Testis (tissue), 3 donors: ENCODE results near the gene HYLS1. TPM values are rescaled to one million over a fixed set of nuclear protein-coding genes. Genes with fewer than 3 reads are reported as not detected.

Experiments
- DNase-seq: peaks from one replicate; pipeline ENCODE4 v3.0.0-alpha.2; 2019
- H3K27ac ChIP-seq, 2 donors: fragments of 200-600 bp; sonication (generic); one replicate each; pipeline ENCODE4 v1.5.1; 2019
- H3K27me3 ChIP-seq: fragments of 200-600 bp; sonication (generic); one replicate; pipeline ENCODE4 v1.5.1; 2019
- H3K36me3 ChIP-seq: fragments of 200-600 bp; sonication (generic); one replicate; pipeline ENCODE4 v1.5.1; 2017; ENCODE audit warnings: low read depth; ENCODE audit errors: missing control alignments
- H3K4me1 ChIP-seq: fragments of 200-600 bp; sonication (generic); one replicate; pipeline ENCODE4 v1.5.1; 2019
- H3K4me3 ChIP-seq, 2 donors: fragments of 200-600 bp; sonication (generic); one replicate each; pipeline ENCODE4 v1.5.1; 2017 to 2019
- H3K9me3 ChIP-seq: fragments of 200-600 bp; sonication (generic); one replicate; pipeline ENCODE4 v1.5.1; 2017
- POLR2A ChIP-seq: fragments of 450-650 bp; IDR thresholded peaks from one replicate; pipeline ENCODE4 v1.6.1; 2017; ENCODE audit warnings: antibody characterized with exemption, mild to moderate bottlenecking, moderate library complexity
- WGBS, 2 donors: methylation state at CpG; one replicate each; pipeline ENCODE4 v1.1.5; 2018; 5-methylcytosine and 5-hydroxymethylcytosine counted together
- intact Hi-C: fragments of 100-400 bp; cut with DNase I; formaldehyde crosslinking; loops from one replicate; pipeline ENCODE4 v1.15.1; 2023; ENCODE audit warnings: low total_unique reads
- polyA plus RNA-seq: library from polyadenylated mRNA; stranded (reverse); fragments of 350-450 nt; fragmentation: Illumina TruSeq; extraction: RNeasy Lipid Tissue Mini Kit (QIAGEN cat#74804); gene quantifications from one replicate; pipeline ENCODE4 v1.2.3, GENCODE V29; 2014; ENCODE audit warnings: low read depth, low replicate concordance; ENCODE audit not compliant: insufficient read depth
- total RNA-seq, 2 donors: library from RNA; depleted of rRNA; stranded (reverse); fragments of >200 nt; gene quantifications; one replicate each; pipeline ENCODE4 v1.2.3, GENCODE V29; 2016
- TF ChIP-seq, protein P1 (sequence below), 3 experiments: fragments of 450-650 bp in 2 of 3; fragments of 200-600 bp in 1 of 3; sonication (generic) in 1 of 3; IDR thresholded peaks; one replicate each; pipeline ENCODE4 v1.5.1; 2016 to 2019; ENCODE audit warnings: antibody characterized with exemption in 3 of 3, mild to moderate bottlenecking in 2 of 3, moderate library complexity in 1 of 3

The HYLS1 gene
- total and polyA plus RNA-seq, 3 donors from 2014 or later, result 14.7 to 34.2 (median 26.1) TPM

DNA sequence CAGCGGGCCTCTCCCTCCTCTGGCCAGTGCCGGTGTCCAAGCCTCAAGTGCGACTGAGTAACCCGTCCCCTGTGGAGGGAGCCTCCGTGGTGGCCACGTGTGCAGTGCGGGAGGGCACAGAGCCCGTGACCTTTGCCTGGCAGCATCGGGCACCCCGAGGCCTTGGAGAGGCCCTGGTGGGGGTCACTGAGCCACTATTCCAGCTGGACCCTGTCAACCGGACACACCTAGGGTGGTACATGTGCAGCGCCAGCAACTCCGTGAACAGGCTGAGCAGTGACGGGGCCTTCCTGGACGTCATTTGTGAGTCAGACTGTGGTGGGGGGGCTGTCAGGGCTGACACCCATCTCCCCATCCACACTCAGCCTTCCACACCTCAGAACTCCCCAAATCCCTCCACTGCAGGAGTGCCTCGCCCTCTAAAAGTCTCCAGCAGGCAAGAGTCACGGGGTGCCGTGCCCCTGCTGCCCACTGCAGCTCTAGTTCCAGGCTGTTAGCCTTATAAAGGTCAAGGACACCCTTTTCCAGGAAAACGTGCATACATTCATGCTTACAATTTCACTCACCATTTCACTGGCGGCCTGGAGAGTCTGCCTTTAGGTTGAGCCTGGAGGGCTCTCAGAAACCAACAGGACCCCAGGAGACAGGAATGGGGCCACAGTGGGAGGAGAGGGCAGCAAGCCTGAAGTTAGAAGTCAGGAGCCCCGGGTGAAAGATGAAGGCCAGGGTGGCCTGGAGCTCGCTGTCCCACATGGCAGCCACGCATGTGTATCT lies 61.0 kb downstream of the HYLS1 start:
- H3K4me3 ChIP-seq, result no peak overlapping the region
- TF ChIP-seq, protein P1, sequence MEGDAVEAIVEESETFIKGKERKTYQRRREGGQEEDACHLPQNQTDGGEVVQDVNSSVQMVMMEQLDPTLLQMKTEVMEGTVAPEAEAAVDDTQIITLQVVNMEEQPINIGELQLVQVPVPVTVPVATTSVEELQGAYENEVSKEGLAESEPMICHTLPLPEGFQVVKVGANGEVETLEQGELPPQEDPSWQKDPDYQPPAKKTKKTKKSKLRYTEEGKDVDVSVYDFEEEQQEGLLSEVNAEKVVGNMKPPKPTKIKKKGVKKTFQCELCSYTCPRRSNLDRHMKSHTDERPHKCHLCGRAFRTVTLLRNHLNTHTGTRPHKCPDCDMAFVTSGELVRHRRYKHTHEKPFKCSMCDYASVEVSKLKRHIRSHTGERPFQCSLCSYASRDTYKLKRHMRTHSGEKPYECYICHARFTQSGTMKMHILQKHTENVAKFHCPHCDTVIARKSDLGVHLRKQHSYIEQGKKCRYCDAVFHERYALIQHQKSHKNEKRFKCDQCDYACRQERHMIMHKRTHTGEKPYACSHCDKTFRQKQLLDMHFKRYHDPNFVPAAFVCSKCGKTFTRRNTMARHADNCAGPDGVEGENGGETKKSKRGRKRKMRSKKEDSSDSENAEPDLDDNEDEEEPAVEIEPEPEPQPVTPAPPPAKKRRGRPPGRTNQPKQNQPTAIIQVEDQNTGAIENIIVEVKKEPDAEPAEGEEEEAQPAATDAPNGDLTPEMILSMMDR (IDR thresholded peaks at IDR 0.05), result no peak
- TF ChIP-seq POLR2A, result no peak
- no peak for DNase-seq
- 82 to 85% methylated on average over 11 to 23 of the region's 23 CpGs for WGBS, 2 donors
- H3K27me3 ChIP-seq, result no peaks in the 10 kb centered on the region
- peaks cover 5% of the 10 kb centered on the region for H3K4me1 ChIP-seq
- intact Hi-C loops, result no loop called here
- H3K9me3 ChIP-seq, result no peaks in the 10 kb centered on the region
- H3K27ac ChIP-seq, result no peak overlapping the region
- H3K36me3 ChIP-seq, result no peaks in the 10 kb centered on the region

DNA sequence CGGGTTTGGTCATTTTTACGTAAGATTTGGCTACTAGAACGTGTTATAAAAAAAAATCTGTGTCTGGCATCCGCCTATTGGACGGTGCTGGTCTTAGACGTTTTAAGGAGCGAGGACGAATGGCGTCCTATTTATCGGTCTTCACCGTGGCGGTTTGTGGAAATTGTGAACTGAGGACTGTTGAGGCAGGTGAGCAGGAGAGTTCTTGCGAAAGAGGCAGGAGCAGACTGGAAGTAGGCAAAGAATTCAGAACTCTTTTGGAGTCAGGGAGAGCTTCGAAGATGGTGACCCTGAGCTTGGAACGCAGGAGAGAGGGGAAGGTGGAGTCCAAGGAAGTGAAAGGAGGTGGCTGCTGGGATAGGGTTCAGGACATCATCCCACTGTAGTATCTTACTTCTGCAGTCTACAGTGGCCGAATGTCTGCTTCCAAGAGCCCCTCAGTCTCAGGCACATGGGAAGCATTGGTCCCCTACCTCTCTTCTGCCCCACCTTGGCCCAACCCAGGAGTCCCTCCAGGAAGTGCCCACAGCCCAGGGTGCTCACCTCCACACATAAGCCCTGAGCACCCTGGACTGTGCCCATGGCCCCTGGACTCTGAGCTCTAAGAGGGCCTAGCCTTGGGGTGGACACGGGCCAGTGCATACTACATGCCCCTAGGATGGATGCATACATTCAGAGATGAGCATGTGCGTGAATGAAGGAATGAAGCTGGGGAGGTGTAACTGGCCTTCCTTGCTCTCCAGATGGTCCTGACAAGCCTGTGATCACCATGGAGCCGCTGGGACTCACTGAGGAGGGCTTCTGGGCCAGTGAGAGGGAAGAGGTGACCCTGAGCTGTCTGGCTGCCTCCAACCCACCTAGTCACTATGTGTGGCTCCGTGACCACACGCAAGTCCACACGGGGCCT lies 62.1 kb downstream of the HYLS1 start:
- TF ChIP-seq POLR2A, result no peak
- TF ChIP-seq, protein P1 (IDR thresholded peaks at IDR 0.05), result no peak
- 91 to 92% methylated on average over 16 to 22 of the region's 22 CpGs for WGBS, 2 donors
- Histone ChIP-seq H3K4me3 (no peak overlapping the region), H3K9me3 (no peaks in the 10 kb centered on the region), H3K27me3 (no peaks in the 10 kb centered on the region), H3K27ac (no peak overlapping the region), H3K36me3 (no peaks in the 10 kb centered on the region), H3K4me1 (peaks cover 5% of the 10 kb centered on the region)
- no peak for DNase-seq
- intact Hi-C loops, result no loop called here

DNA sequence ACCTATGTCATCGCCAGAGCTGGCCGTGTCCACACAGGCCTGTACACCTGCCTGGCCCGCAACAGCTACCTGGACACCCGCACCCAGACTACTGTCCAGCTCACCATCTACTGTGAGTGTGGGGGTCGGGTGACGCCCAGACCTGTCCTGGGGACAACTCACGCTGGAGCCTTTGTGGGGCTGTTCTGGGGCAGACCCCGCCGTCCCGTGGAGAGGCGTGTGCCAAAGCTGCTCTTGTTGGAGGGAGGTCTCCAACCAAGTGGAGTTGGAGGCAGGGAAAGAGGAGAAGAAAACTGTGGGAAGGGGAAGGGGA lies 62.7 kb downstream of the HYLS1 start:
- Histone ChIP-seq H3K27me3 (no peaks in the 10 kb centered on the region), H3K4me3 (no peak overlapping the region), H3K27ac (no peak overlapping the region), H3K9me3 (no peaks in the 10 kb centered on the region), H3K36me3 (no peaks in the 10 kb centered on the region), H3K4me1 (peaks cover 5% of the 10 kb centered on the region)
- intact Hi-C loops, result no loop called here
- TF ChIP-seq POLR2A, result no peak
- TF ChIP-seq, protein P1 (IDR thresholded peaks at IDR 0.05), result no peak
- 95% methylated on average over 10 of the region's 11 CpGs; no CpG with 5 or more reads in 1 of the 2 donors for WGBS, 2 donors
- no peak for DNase-seq

Other genes with a start within 250 kb of the HYLS1 start
- 10 to 100 TPM; 35.4 to 56.5 TPM for gene ACRV1, start 206.8 kb upstream of the HYLS1 start, total RNA-seq
- gene ACRV1, start 206.8 kb upstream of the HYLS1 start, polyA plus RNA-seq, result 175 TPM
- not detected for gene PATE1, start 141.4 kb upstream of the HYLS1 start, total RNA-seq
- not detected for gene PATE1, start 141.4 kb upstream of the HYLS1 start, polyA plus RNA-seq
- 1 to 10 TPM; 1.0 to 1.7 TPM for gene PATE2, start 108.8 kb upstream of the HYLS1 start, total RNA-seq
- gene PATE2, start 108.8 kb upstream of the HYLS1 start, polyA plus RNA-seq, result 0.76 TPM
- not detected for gene PATE3, start 99.5 kb upstream of the HYLS1 start, total RNA-seq
- not detected for gene PATE3, start 99.5 kb upstream of the HYLS1 start, polyA plus RNA-seq
- gene PATE4, start 54.4 kb upstream of the HYLS1 start, total RNA-seq, result under 1 TPM in 1 of 2 donors, not detected in 1; 0.79 TPM
- 0.73 TPM for gene PATE4, start 54.4 kb upstream of the HYLS1 start, polyA plus RNA-seq
- 1 to 10 TPM; 6.1 to 9.4 TPM for gene PUS3, start 15.5 kb downstream of the HYLS1 start, total RNA-seq
- gene PUS3, start 15.5 kb downstream of the HYLS1 start, polyA plus RNA-seq, result 8.4 TPM
- gene DDX25, start 16.8 kb downstream of the HYLS1 start, total RNA-seq, result 10 to 100 TPM; 46.4 to 53.8 TPM
- 257 TPM for gene DDX25, start 16.8 kb downstream of the HYLS1 start, polyA plus RNA-seq
- not detected for gene VSIG10L2, start 58.4 kb downstream of the HYLS1 start, total RNA-seq
- not detected for gene VSIG10L2, start 58.4 kb downstream of the HYLS1 start, polyA plus RNA-seq
- gene CDON, start 175.2 kb downstream of the HYLS1 start, total RNA-seq, result 10 to 100 TPM; 23.9 to 27.7 TPM
- 20.6 TPM for gene CDON, start 175.2 kb downstream of the HYLS1 start, polyA plus RNA-seq